Stimulated activated naive CD4-positive, alpha-beta T cell (primary cell): ENCODE measurements around the gene B4GALT3.

ENCODE experiments used
- DNase-seq, 6 experiments: peaks; one replicate each; lab custom pipeline; 2025; lab: John Stamatoyannopoulos, UW

Gene B4GALT3

DNA sequence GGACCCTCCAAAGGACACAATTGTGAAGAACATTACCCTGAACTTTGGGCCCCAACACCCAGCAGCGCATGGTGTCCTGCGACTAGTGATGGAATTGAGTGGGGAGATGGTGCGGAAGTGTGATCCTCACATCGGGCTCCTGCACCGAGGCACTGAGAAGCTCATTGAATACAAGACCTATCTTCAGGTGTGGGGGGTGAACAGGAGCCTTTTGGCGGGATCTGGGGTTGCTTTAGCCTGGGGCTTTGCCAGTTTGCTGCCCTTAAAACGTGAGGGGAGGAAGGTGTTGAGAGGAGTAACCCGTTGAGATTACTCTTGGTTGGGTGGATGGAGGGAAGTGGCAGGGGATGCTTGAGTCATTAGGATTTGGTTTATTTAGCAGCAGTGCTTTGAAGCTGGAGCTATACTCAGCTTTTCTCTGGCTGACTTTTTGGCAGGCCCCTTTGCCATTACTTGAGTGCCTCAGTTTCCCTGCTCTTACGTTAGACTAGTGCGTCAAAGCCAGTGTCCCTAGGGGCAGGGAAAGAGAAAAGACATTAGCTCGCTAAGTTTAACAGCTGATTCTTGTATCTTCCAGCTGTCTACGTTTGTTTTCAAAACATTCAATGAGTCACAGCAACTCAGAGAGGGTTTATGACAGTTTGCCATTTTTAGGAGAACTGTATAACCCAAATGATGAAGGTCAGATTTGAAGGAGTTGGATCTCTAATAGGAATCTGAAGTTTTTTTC lies 29.3 kb upstream of the B4GALT3 start:
- no peak for DNase-seq

DNA sequence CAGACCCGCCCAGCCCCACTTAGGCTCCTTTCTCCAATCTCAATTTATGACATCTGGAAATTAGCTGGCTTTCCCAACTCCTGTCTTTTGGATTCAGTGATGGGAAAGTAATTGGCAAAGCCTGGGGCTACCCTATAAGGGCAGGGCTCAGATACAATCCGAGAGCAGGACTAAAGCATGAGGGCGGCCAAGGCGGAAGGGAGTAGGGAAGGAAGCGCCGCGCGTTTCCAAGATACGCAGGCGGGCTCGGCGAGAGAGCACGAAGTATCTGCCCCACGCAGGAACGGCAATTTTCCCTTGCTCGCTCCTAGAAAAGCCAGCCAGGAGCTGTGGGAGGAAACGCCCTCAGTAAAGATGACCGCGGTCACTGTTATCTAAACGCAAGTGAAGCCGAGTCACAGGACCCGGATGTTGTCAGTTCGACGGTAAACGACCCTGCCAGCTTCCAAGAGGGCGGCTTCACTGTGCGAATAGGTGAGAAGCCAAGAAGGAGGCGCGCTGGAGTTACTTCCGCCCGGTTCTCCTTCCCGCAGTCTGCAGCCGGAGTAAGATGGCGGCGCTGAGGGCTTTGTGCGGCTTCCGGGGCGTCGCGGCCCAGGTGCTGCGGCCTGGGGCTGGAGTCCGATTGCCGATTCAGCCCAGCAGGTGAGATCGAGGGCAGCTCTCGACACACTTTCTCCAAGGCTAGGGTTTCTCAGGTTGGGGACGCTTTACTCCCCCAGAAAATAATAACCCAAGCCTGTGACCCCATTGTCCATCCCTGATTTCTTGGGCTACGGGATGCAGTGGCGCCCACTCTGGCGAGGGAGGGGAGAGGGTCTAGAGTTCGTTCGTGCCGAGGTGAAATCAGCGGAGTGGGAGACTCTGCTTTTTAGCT lies 24.8 kb upstream of the B4GALT3 start, which contains the start of gene NDUFS2:
Gene NDUFS2 (plus strand): TSS at position 532 of the 877 bp plus-strand sequence. CDS start 19 bp downstream, at position 551.
- peak; percentile 85 to 95 (median 93) for DNase-seq

DNA sequence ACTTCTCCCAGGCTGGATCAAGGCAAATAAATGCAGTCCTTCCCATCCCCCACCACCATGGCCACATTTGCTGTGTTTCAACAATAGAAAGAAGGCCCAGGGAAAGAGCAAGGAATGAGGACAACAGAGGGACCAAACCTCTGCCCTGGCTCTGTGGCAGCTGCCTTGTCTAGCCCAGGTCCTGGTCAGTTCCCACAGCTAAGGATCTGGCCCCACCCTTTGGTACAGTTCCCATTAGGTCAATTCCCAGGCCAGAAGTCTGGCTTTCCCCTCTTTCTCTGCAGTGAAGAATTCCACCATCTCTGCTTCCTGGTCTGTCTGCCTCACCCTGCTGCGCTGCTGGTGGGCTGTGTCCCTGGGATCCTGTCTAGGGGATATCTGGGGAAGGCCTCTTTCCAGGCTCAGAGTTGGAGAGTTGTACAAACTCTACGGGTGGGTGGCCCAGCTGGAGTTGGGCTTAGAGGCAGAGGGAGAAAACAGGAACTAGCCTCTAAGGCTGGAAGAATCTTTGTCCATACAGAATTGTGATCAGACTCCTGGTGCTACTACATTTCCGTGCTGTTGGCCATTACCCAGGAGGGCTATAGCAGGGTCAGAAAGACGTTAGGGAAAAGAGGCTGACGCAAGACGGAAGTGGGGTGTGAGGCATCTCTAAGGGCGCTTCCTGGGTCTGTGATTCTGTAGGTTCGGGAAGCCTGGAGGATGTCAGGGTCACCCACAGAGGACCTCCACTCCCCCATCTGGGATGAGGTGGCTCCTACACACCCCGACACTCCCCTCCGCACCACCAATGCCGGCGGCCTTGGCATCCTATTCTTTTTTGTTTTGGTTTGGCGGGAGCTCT lies 23.9 kb upstream of the B4GALT3 start:
- DNase-seq: no peak

DNA sequence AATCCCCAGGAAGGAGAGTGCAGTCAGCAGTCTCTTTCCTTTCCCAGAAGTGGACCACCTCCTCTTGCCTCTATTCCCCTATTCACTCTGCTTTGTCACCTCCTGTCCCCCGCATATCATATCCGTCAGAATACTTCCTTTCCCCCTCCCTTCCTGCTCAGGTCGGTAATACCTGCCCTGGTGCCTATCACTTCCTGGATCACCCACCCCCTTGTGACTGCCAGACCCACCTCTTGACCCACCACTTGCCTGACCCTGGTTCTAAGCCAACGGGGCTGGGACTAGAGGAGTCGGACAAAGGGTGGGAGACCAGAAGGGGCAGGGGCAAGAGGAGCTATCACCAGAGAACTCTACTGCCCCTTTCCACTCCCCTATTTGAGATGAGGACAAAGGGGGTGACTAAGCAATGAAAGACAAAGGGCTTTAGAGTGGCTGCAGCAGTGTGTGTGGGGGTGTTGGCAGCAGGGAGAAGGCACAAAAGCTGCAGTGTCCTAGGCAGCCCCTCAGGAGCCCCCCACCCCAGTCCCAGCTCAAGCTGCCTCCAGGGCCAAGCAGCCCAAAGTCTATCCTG lies 23.2 kb upstream of the B4GALT3 start:
- peak in 1 of 6 experiments; percentile 24 for DNase-seq

DNA sequence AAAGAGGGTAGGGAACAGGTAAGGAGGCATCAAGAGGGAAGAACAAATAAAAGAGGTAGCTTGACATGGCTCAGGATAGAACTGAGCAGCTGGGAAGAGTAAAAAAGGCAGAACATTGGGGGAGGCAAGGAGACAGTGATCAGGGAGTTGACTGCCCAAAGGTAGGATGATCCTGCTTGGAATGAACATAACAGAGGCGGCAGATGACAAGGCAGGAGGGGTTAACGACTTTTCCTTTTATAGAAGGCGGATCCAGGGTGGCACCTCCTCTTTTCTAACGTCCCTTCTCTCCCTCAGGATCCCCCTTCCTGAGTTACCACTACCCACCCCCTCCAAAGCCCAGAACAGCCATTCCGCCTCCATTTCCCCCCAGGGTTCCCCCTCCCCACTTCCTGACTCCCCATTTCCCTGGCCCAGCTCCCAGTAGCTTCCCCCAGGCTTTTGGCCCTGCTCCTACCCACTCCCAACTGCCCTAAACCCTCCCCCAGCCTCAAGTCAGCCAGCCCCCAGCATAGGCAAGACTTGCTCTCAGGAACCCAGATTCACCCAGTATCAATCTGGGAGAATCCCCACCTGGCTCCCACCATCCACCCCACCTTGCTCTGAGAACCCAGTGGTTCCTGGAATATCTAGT lies 22.3 kb upstream of the B4GALT3 start:
- DNase-seq: no peak

DNA sequence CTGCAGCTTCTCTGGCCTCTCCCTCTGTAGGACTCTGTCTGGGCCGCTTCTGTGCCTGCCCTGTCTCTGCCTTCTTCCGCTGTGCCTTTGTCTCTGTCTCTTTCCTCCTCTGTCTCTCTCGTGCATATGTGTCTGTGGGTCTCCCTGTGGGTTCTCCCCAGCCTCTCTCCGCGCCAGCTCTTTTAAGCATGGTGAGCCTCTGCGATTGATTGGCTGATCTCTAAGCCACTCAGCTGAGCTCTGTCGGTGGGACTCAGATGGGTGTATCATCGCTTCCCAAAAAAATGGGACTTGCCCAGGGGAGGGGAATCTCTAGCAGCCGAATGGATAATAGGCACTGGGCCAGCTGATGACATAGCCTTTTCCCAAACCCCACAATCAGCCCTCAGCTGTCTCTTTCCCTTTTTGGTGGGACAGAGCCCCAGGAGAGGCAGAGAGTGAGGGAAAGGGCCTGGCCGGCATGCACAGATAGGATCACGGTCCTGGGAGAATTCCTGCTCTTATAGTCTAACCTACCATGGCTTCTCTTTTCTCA lies 21.7 kb upstream of the B4GALT3 start, which contains the start of gene ADAMTS4:
Gene ADAMTS4 (minus strand): TSS at position 158 of the 535 bp plus-strand sequence. CDS start 427 bp downstream, outside the sequence.
- DNase-seq: no peak

DNA sequence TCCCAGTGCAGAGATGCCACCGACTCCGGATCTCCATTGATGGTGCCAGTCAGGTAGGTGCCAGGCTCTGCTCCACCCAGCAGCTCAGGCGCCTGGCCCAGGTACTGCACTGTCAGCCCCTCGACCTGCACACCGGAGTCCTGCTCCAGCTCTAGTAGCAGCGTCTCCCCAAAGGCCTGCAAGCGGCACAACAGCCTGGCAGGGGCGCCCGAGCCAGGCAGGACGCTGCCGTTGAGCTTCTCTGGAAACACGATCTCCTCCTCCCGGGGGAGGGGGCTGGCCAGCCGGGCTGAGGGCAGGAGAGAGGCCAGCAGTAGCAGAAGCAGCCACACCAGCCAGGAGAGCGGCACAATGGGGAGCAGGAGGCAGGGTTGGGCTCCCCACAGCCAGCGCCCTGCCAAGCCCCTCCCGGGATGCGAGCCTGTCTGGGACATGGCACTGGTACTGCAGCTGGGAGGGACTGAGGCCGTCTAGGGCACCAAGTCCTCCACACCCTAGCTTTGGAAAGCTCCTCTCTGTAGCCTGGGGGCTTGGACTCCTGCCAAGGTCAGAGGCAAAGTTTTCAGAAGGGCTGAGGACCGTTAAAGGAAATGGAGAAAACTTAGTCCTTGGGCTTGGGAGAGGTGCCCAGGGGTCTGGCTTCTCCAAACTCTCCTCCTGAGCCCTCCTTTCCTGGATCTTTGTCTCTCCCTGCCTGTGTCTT lies 21.0 kb upstream of the B4GALT3 start:
- no peak for DNase-seq

DNA sequence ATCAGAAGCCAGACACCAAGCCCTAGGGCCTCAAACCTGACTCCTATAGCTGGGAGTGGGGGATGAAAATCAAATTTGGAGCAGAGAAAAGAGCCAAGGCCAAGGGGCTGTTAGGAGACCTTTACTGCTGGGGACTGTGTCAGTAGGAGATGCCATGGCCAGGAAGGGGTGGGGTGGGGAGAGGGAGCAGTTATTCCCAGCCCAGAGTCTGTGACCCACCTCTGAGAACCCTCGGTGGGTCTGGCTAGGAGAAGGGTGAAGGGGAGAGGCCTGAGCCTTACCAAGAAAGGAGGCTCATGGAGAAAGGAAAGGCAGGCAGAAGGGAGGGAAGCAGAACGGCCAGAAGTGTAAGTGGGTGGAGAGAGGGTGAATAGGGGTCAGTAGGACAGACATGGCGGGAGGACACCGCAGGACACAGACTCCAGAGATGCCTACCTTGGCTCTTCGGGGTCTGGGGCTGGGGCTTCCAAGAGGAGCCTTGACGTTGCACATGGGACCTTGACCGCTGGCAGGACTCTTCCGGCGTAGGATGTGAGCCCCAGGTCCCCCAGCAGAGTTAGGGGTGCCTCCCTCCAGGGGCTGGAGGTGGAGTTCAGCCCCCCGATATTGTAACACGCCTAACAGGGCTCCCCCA lies 20.4 kb upstream of the B4GALT3 start:
- DNase-seq: no peak

DNA sequence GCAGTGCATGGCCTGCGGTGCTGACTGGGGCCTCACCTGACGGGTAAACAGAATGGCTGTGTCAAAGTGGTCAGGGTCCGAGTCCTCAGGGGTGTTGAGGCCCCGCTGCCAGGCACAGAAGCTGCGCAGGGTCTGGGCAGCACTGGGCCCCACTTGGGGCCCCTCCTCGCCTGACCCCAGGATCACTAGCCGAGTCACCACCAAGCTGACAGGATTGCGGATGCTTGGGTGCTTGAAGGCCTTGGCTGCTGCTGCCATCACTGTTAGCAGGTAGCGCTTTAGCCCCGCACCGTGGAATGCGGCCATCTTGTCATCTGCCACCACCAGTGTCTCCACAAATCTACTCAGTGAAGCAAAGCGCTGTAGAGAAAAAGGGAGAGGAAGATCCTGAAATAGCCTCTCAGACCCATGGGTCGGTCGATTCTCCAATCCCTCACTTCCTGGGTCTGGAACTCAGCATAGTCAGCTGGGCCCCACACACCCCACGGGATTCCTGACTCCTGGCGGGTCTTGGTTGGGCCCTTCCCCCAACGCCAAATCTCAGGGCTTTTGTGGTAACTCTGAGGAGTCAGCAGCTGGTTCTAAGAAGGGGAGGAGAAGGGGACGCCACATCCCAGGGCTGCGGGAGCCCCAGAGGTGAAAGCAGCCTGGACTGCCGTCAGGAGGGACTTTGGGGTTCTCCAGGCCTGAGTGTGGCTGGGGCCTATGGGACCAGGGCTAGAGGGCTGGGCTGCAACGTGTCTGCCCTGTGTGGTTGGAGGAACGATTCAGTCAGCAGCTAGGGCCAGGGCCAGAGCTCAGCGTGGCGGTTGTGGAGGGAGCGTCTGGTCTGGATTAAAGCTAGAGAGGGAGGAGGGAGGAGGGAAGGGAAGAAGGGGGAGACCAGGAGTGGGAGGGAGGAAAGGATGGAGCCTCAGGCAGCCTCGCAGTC lies 19.5 kb upstream of the B4GALT3 start:
- DNase-seq: no peak

DNA sequence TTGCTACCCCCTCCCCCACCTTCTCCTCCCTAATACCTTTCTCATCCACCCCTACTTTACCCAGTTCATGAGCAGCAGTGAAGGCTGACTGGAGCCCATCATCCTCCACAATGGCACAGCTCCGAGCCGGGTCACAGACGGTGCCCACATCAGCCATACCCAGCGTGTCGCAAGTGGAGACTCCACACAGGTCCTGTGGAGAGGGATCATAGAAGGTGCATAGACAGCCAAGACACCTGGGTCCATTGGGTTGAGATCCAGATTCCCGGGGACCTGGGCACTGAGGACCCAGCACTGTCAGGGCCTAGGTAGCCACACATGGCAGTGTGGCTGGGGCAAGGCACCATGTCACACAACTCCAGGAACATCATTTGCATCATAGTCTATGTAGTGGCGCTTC lies 18.8 kb upstream of the B4GALT3 start:
- no peak for DNase-seq

DNA sequence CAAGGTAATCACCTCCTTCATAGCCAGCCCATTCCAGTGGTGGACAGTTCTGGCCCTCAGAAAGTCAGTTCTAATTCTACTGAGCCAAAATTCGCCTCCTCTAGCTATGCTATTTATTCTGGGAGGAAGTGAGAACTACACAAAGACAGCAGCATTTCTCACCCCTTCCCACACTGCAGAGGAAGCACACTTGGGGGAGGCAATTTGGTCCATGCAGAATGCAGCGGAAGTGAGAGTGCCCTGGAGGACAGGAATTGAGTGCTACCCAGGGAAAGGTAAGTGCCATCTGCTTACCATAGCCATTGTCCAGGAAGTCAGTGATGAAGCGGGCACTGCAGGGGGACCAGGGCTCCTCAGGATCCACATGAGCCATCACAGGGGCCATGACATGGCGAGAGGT lies 17.9 kb upstream of the B4GALT3 start:
- DNase-seq: peak in 1 of 6 experiments; percentile 11

DNA sequence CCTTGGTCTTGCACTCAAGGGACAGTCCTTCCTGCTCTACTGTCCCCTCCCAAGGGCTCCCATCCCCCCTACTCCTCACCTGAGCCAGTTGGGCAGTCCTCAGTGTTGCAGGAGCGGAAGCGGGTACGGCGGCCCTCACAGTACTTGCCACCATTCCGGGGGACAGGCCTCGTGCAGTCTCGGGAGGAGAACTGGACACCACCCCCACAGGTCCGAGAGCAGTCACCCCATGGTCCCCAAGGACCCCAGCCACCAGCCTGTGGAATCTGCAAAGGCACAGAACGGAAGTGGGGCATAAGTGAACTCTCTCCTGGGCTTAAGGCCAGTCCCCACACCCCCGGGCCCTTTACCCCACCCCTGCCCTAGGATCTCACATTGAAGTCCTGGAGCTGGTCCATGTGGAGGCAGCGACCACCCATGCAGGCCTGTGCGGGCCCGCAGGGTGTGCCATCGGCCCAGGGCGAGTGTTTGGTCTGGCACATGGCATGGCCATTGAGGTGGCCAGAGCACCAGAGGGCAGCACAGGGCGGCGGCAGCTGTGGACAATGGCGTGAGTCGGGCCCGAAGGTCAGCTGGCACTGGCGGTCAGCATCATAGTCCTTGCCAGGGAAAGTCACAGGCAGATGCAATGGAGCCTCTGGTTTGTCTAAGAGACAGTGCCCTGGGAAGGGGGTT lies 16.4 kb upstream of the B4GALT3 start:
- no peak for DNase-seq

DNA sequence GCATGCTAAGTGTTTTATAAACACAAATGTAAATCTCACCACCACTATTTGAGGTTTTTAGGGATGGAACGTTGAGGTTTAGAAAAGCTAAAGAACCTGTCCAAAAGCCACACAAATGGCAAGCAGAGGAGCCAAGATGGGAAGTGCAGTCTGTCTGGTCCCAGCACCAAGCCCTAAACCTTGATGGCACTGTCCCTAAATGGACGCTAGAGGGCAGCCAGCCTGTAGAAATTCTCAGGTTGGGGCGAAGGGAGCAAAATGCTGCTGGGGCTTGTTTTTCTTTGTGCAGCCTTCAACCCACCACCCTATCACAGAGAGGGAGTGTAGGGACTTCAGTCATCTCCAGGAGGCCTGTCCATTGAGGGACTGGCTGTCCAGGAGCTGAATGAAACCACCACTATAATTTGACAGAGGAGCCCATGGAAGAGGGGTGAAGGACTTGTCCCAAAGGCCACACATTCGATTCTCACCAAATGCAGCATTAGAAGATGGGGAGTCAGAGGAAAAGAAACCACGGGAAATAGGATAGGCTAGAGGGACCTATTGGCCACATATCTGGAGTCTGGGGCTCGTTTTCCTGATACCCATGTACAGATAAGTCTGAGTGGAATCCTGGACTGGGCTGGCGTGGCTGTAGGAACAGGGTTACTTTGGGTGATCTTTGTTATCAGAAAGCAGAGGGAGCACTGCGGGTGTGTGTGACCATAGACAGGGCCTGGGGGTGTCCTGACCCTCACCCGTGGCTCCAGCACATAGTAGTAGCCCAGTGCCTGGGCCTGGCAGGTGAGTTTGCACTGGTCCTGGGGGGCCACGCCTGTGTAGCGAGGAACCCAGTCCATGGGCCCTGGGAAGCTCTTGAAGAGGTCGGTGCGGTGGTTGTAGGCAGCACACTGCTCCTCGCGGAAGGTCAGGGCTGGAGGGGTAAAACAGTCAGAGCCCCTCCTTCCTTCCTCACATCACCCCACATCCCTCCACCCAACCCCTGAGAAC lies 15.5 kb upstream of the B4GALT3 start:
- peak; percentile 41 to 81 (median 51) for DNase-seq

DNA sequence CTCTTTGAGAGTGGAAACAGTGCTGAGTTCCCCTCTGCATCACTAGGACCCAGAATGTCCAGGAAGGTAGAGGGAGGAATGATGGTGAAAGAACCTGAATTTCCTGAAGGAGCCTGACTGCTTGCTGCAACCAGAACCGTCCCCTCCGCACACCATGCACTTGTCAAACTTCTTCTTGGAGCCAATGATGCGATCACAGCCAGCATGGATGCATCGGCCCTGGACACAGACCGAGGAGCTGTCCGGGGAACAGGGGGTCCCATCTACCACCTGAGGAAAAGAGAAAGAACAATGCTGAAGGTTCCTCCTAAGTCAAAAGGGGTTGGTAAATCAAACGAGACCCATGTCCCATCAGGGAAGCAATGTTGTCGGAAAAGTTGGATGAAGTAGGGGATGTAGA lies 14.7 kb upstream of the B4GALT3 start:
- DNase-seq: no peak

DNA sequence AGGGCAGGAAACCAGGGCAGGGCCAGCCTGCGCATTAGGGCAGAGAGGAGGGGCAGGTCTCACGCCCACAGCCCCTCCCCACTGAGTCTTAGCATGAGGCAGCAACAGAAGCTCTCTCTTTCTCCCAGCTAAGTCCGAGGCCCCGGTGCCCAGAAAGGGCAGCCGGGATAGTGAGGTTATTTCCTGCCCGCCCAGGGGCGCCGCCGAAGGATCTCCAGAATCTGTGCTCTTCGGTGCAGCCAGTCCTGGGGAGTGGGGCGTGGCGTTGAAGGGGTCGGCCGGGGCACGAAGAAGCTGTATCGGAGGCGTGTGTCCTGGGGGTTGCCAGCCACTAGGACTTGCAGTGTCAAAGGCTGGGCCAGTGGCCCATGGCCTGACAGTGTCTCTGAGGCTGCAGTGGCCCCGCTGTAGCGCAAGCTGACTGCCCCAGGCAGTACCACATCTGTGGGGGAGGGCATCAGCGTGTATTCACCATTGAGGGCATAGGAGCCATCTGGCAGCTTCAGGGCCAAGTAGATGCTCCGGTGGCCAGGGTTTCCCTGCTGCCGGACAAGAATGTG lies 13.7 kb upstream of the B4GALT3 start:
- no peak for DNase-seq

DNA sequence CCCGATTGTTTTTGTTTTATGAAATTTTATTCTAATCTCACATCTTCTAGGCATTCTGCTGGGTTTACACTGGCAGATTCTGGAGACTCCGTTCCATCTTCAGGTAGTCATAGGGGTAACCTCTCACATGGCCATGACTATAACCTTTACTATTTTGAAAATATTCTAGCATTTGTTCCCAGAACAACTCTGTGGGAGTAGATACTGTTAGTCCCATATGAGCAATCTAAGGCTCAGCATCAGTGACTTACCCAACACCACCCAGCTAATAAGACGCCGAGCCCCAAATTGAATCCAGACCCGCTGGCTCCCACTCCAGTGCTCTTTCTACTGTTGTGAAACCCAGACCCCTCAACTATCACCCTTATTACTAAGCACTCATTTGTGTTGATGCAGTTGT lies 11.7 kb upstream of the B4GALT3 start:
- DNase-seq: no peak

DNA sequence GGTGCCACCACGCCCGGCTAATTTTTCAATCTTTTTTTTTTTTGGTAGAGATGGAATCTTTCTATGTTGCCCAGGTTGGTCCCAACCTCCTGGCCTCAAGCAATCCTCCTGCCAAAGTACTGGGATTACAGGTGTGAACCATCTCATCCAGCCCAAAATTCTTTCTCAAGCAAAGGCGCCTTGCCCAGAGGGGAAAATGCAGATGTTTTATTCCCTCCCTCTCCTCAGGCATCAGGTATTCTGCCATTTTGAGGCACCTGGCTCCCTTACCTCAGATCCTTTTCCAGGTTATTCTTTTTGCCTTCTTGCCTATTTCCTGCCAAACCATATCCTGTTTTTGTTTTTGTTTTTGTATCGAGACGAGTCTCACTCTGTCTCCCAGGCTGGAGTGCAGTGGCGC lies 11.1 kb upstream of the B4GALT3 start:
- no peak for DNase-seq
